ENCODE results near the gene DOCK2.
"Not testable (repeated sequence)": the region's sequence is repeated elsewhere in the genome, so short reads cannot be mapped to it uniquely, and the experiment has no call there.

Gene DOCK2

GRCh38 chr5:169637085-169637548 lies at the start of gene DOCK2:
Gene DOCK2, plus strand, starts transcription at chr5:169637275. Its CDS starts 52 bp downstream, at chr5:169637327.
- peak; percentile 81 for DNase-seq

- no peak for DNase-seq
Measured at GRCh38 chr5:169590602-169591001, 46.5 kb upstream of the DOCK2 start.

GRCh38 chr5:169591636-169592035 lies 45.4 kb upstream of the DOCK2 start:
- no peak for DNase-seq

GRCh38 chr5:169592937-169593650 lies 44.0 kb upstream of the DOCK2 start:
- no peak for DNase-seq

GRCh38 chr5:169595172-169595820 lies 41.8 kb upstream of the DOCK2 start:
- DNase-seq: no peak

- DNase-seq: no peak
Measured at GRCh38 chr5:169599451-169599850, 37.6 kb upstream of the DOCK2 start.

- no peak for DNase-seq
Measured at GRCh38 chr5:169602535-169602934, 34.5 kb upstream of the DOCK2 start.

- DNase-seq: no peak
Measured at GRCh38 chr5:169606279-169606678, 30.8 kb upstream of the DOCK2 start.

- no peak for DNase-seq
Measured at GRCh38 chr5:169607882-169608281, 29.2 kb upstream of the DOCK2 start.

- DNase-seq: no peak
Measured at GRCh38 chr5:169609716-169610115, 27.4 kb upstream of the DOCK2 start.

- no peak for DNase-seq
Measured at GRCh38 chr5:169610606-169611005, 26.5 kb upstream of the DOCK2 start.

- no peak for DNase-seq
Measured at GRCh38 chr5:169615561-169615960, 21.5 kb upstream of the DOCK2 start.

- not testable (repeated sequence) for DNase-seq
Measured at GRCh38 chr5:169624307-169624706, 12.8 kb upstream of the DOCK2 start.

- DNase-seq: no peak
Measured at GRCh38 chr5:169626779-169627178, 10.3 kb upstream of the DOCK2 start.

- DNase-seq: no peak
Measured at GRCh38 chr5:169627551-169627950, 9.5 kb upstream of the DOCK2 start.

GRCh38 chr5:169628892-169629291 lies 8.2 kb upstream of the DOCK2 start:
- DNase-seq: no peak

- no peak for DNase-seq
Measured at GRCh38 chr5:169629847-169630548, 7.1 kb upstream of the DOCK2 start.

- no peak for DNase-seq
Measured at GRCh38 chr5:169631360-169631759, 5.7 kb upstream of the DOCK2 start.

- DNase-seq: no peak
Measured at GRCh38 chr5:169632946-169633345, 4.1 kb upstream of the DOCK2 start.

- no peak for DNase-seq
Measured at GRCh38 chr5:169634606-169635005, 2.5 kb upstream of the DOCK2 start.

- DNase-seq: no peak
Measured at GRCh38 chr5:169635936-169636335, 1.1 kb upstream of the DOCK2 start.

GRCh38 chr5:169636477-169637084 lies 494 bp upstream of the DOCK2 start:
- DNase-seq: no peak

GRCh38 chr5:169637549-169638121 lies 560 bp downstream of the DOCK2 start:
- no peak for DNase-seq
